ENCODE measurements around the gene DMRTC2. TPM values are rescaled to one million over a fixed set of nuclear protein-coding genes. Genes with fewer than 3 reads are reported as not detected.

The DMRTC2 gene
- total RNA-seq, 1 donor from 2014 or later: not detected

GRCh38 chr19:41801792-41802211 is 43.0 kb upstream of the DMRTC2 start:
- Mint-ChIP-seq H3K9me3 (ENCODE audit: unreplicated experiment) (peaks cover 2% of the 10 kb centered on the region), H3K4me1 (ENCODE audit: low read depth, unreplicated experiment) (peaks cover 5% of the 10 kb centered on the region), H3K27me3 (ENCODE audit: unreplicated experiment) (peaks cover 10% of the 10 kb centered on the region), H3K4me3 (ENCODE audit: unreplicated experiment) (no peak overlapping the region), H3K27ac (ENCODE audit: unreplicated experiment) (no peak overlapping the region), H3K36me3 (ENCODE audit: unreplicated experiment) (no peaks in the 10 kb centered on the region)
- no peak for DNase-seq
- no peak for TF ChIP-seq CTCF (IDR thresholded peaks at IDR 0.05; ENCODE audit: partially characterized antibody, unreplicated experiment)

- Mint-ChIP-seq H3K9me3 (ENCODE audit: unreplicated experiment) (peaks cover 2% of the 10 kb centered on the region), H3K4me3 (ENCODE audit: unreplicated experiment) (no peak overlapping the region), H3K36me3 (ENCODE audit: unreplicated experiment) (no peaks in the 10 kb centered on the region), H3K27me3 (ENCODE audit: unreplicated experiment) (peaks cover 8% of the 10 kb centered on the region), H3K27ac (ENCODE audit: unreplicated experiment) (no peak overlapping the region), H3K4me1 (ENCODE audit: low read depth, unreplicated experiment) (peaks cover 4% of the 10 kb centered on the region)
- DNase-seq: no peak
- no peak for TF ChIP-seq CTCF (IDR thresholded peaks at IDR 0.05; ENCODE audit: partially characterized antibody, unreplicated experiment)
These were observed 42.1 kb upstream of the DMRTC2 start for GRCh38 chr19:41802770-41803169.

- Mint-ChIP-seq H3K9me3 (ENCODE audit: unreplicated experiment) (peaks cover 4% of the 10 kb centered on the region), H3K4me1 (ENCODE audit: low read depth, unreplicated experiment) (no peaks in the 10 kb centered on the region), H3K36me3 (ENCODE audit: unreplicated experiment) (no peaks in the 10 kb centered on the region), H3K27me3 (ENCODE audit: unreplicated experiment) (peaks cover 8% of the 10 kb centered on the region), H3K27ac (ENCODE audit: unreplicated experiment) (no peak overlapping the region), H3K4me3 (ENCODE audit: unreplicated experiment) (no peak overlapping the region)
- TF ChIP-seq CTCF (IDR thresholded peaks at IDR 0.05; ENCODE audit: partially characterized antibody, unreplicated experiment): no peak
- DNase-seq: no peak
These were observed 40.5 kb upstream of the DMRTC2 start for GRCh38 chr19:41804336-41804735.

GRCh38 chr19:41807176-41807575 is 37.7 kb upstream of the DMRTC2 start:
- Mint-ChIP-seq H3K27me3 (ENCODE audit: unreplicated experiment) (peaks cover 8% of the 10 kb centered on the region), H3K4me1 (ENCODE audit: low read depth, unreplicated experiment) (no peaks in the 10 kb centered on the region), H3K4me3 (ENCODE audit: unreplicated experiment) (no peak overlapping the region), H3K9me3 (ENCODE audit: unreplicated experiment) (peaks cover 3% of the 10 kb centered on the region), H3K36me3 (ENCODE audit: unreplicated experiment) (no peaks in the 10 kb centered on the region), H3K27ac (ENCODE audit: unreplicated experiment) (no peak overlapping the region)
- DNase-seq: no peak
- no peak for TF ChIP-seq CTCF (IDR thresholded peaks at IDR 0.05; ENCODE audit: partially characterized antibody, unreplicated experiment)

GRCh38 chr19:41808663-41809566 is 35.9 kb upstream of the DMRTC2 start:
- no peak overlapping the region for H3K4me3 Mint-ChIP-seq (ENCODE audit: unreplicated experiment)
- DNase-seq: no peak
- no peak overlapping the region for H3K27ac Mint-ChIP-seq (ENCODE audit: unreplicated experiment)
- H3K4me1 Mint-ChIP-seq (ENCODE audit: low read depth, unreplicated experiment): peaks cover 5% of the 10 kb centered on the region
- H3K36me3 Mint-ChIP-seq (ENCODE audit: unreplicated experiment): no peaks in the 10 kb centered on the region
- peaks cover 10% of the 10 kb centered on the region for H3K27me3 Mint-ChIP-seq (ENCODE audit: unreplicated experiment)
- peaks cover 5% of the 10 kb centered on the region for H3K9me3 Mint-ChIP-seq (ENCODE audit: unreplicated experiment)
- no peak for TF ChIP-seq CTCF (IDR thresholded peaks at IDR 0.05; ENCODE audit: partially characterized antibody, unreplicated experiment)

Data from glutamatergic neuron (in vitro differentiated cells).